GM12878 (cell line): ENCODE data around the gene ASTL. TPM values are rescaled to one million over a fixed set of nuclear protein-coding genes. Genes with fewer than 3 reads are reported as not detected.

ENCODE experiments used
- CHD1 ChIP-seq: IDR thresholded peaks from 2 replicates; pipeline ENCODE4 v1.6.1; 2012; ENCODE audit warnings: low read depth, low read length, improper control_type of control experiment
- EED ChIP-seq: sonication (generic); IDR thresholded peaks from 2 replicates; pipeline ENCODE4 v1.6.1; 2016; ENCODE audit warnings: antibody characterized with exemption, low read depth
- GATAD2B ChIP-seq: fragments of 450-650 bp; conservative IDR thresholded peaks from 2 replicates; pipeline ENCODE4 v1.6.1; 2017; ENCODE audit warnings: low read depth, mild to moderate bottlenecking, moderate library complexity
- NR2F1 ChIP-seq: fragments of 450-650 bp; conservative IDR thresholded peaks from 2 replicates; pipeline ENCODE4 v1.6.1; 2017; ENCODE audit warnings: mild to moderate bottlenecking
- POLR2AphosphoS5 ChIP-seq: IDR thresholded peaks from 2 replicates; pipeline ENCODE4 v1.6.1; 2011; ENCODE audit warnings: mild to moderate bottlenecking, low read length, inconsistent platforms
- RAD21 ChIP-seq: IDR thresholded peaks from 2 replicates; pipeline ENCODE4 v1.6.1; 2011; ENCODE audit warnings: mild to moderate bottlenecking, low read depth, low read length, moderate library complexity; ENCODE audit not compliant: insufficient read depth
- SIX5 ChIP-seq: IDR thresholded peaks from 2 replicates; pipeline ENCODE4 v1.6.1; 2011; ENCODE audit warnings: mild to moderate bottlenecking, low read depth, low read length, moderate library complexity; ENCODE audit not compliant: severe bottlenecking
- SMAD1 ChIP-seq: fragments of 450-650 bp; IDR thresholded peaks from 2 replicates; pipeline ENCODE4 v1.6.1; 2018; ENCODE audit warnings: mild to moderate bottlenecking, low read depth; ENCODE audit not compliant: partially characterized antibody
- SMARCA5 ChIP-seq: fragments of 450-650 bp; IDR thresholded peaks from 2 replicates; pipeline ENCODE4 v1.6.1; 2017; ENCODE audit warnings: mild to moderate bottlenecking
- SREBF1 ChIP-seq: IDR thresholded peaks from 2 replicates; pipeline ENCODE4 v1.6.1; 2012; ENCODE audit warnings: mild to moderate bottlenecking, low read length
- SREBF2 ChIP-seq: IDR thresholded peaks from 2 replicates; pipeline ENCODE4 v1.6.1; 2012; ENCODE audit warnings: mild to moderate bottlenecking, low read length
- STAT3 ChIP-seq: IDR thresholded peaks from 2 replicates; pipeline ENCODE4 v1.6.1; 2011; ENCODE audit warnings: low read depth, low read length, improper control_type of control experiment
- TAF1 ChIP-seq: IDR thresholded peaks from 2 replicates; pipeline ENCODE4 v1.6.1; 2011; ENCODE audit warnings: mild to moderate bottlenecking, low read depth, low read length, borderline replicate concordance
- WRNIP1 ChIP-seq: IDR thresholded peaks from 2 replicates; pipeline ENCODE4 v1.6.1; 2011; ENCODE audit warnings: low read depth, low read length, improper control_type of control experiment, borderline replicate concordance
- YBX1 ChIP-seq: fragments of 450-650 bp; IDR thresholded peaks from 2 replicates; pipeline ENCODE4 v1.6.1; 2016; ENCODE audit warnings: antibody characterized with exemption
- ZBED1 ChIP-seq: IDR thresholded peaks from 2 replicates; pipeline ENCODE4 v1.6.1; 2016; ENCODE audit warnings: borderline replicate concordance
- ZBTB40 ChIP-seq: fragments of 450-650 bp; IDR thresholded peaks from 2 replicates; pipeline ENCODE4 v1.6.1; 2016; ENCODE audit warnings: mild to moderate bottlenecking, moderate library complexity, borderline replicate concordance
- ZNF207 ChIP-seq: fragments of 450-650 bp; IDR thresholded peaks from 2 replicates; pipeline ENCODE4 v1.6.1; 2014; ENCODE audit warnings: antibody characterized with exemption, mild to moderate bottlenecking, borderline replicate concordance
- polyA plus RNA-seq, 11 experiments: library from polyadenylated mRNA; depleted of rRNA in 4 of 11; unstranded in 6 of 11; stranded (reverse) in 5 of 11; fragments of >200 nt; fragmentation: Nextera tagmentation in 4 of 11; fragmentation: Illumina TruSeq in 1 of 11; extraction: Ambion mirVana in 4 of 11; extraction: Trizol in 1 of 11; gene quantifications; 1 replicate in 1 of 11; 2 replicates in 10 of 11; pipeline versions ENCODE4 v1.2.1 to v1.2.3, GENCODE V29; 2011 to 2016; ENCODE audit warnings: inconsistent platforms in 2 of 11, missing spikeins in 2 of 11, low read depth in 1 of 11
- total RNA-seq, 4 experiments: library from RNA; depleted of rRNA in 3 of 4; stranded (reverse); fragments of >200 nt in 3 of 4; fragmentation: Illumina TruSeq in 1 of 4; extraction: Trizol in 1 of 4; gene quantifications; 2 replicates each; pipeline versions ENCODE4 v1.2.1 to v1.2.3, GENCODE V29; 2013 to 2021
- TF ChIP-seq, protein P1 (sequence below): fragments of 450-650 bp; IDR thresholded peaks from 2 replicates; pipeline ENCODE4 v1.6.1; 2017; ENCODE audit warnings: antibody characterized with exemption, mild to moderate bottlenecking, moderate library complexity
- TF ChIP-seq, protein P2 (sequence below): fragments of 450-650 bp; conservative IDR thresholded peaks from 2 replicates; pipeline ENCODE4 v1.6.1; 2017; ENCODE audit warnings: mild to moderate bottlenecking, moderate library complexity
- TF ChIP-seq, protein P3 (sequence below): IDR thresholded peaks from 2 replicates; pipeline ENCODE4 v1.6.1; 2011; ENCODE audit warnings: low read depth, mild to moderate bottlenecking, low read length, moderate library complexity, borderline replicate concordance; ENCODE audit errors: extremely low read depth

The ASTL gene
- total and polyA plus RNA-seq, 10 of the 15 experiments (the other 5 are each of a cell fraction or from before 2014, with no cell fraction given), result 0.18 to 1.0 (median 0.38) TPM; not detected in 4

GRCh38 chr2:96116879-96117533 lies 21.3 kb downstream of the ASTL start (continued):
- TF ChIP-seq ZBED1 (no peak), YBX1 (no peak), SREBF2 (no peak), EED (no peak), ZNF207 (0 out of 2 replicates have a peak, but pooled peaks have one; percentile 67), SREBF1 (no peak), RAD21 (peak; percentile 76), SMARCA5 (peak; percentile 85; the same call in 1 of the 2 replicates), POLR2AphosphoS5 (no peak), GATAD2B (peak; percentile 60; the same call in 1 of the 2 replicates), ZBTB40 (no peak), SMAD1 (no peak), STAT3 (no peak), WRNIP1 (no peak), NR2F1 (peak; percentile 64), CHD1 (no peak), SIX5 (no peak), TAF1 (no peak)
- TF ChIP-seq, protein P1, sequence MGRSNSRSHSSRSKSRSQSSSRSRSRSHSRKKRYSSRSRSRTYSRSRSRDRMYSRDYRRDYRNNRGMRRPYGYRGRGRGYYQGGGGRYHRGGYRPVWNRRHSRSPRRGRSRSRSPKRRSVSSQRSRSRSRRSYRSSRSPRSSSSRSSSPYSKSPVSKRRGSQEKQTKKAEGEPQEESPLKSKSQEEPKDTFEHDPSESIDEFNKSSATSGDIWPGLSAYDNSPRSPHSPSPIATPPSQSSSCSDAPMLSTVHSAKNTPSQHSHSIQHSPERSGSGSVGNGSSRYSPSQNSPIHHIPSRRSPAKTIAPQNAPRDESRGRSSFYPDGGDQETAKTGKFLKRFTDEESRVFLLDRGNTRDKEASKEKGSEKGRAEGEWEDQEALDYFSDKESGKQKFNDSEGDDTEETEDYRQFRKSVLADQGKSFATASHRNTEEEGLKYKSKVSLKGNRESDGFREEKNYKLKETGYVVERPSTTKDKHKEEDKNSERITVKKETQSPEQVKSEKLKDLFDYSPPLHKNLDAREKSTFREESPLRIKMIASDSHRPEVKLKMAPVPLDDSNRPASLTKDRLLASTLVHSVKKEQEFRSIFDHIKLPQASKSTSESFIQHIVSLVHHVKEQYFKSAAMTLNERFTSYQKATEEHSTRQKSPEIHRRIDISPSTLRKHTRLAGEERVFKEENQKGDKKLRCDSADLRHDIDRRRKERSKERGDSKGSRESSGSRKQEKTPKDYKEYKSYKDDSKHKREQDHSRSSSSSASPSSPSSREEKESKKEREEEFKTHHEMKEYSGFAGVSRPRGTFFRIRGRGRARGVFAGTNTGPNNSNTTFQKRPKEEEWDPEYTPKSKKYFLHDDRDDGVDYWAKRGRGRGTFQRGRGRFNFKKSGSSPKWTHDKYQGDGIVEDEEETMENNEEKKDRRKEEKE, result no peak
- TF ChIP-seq, protein P2, sequence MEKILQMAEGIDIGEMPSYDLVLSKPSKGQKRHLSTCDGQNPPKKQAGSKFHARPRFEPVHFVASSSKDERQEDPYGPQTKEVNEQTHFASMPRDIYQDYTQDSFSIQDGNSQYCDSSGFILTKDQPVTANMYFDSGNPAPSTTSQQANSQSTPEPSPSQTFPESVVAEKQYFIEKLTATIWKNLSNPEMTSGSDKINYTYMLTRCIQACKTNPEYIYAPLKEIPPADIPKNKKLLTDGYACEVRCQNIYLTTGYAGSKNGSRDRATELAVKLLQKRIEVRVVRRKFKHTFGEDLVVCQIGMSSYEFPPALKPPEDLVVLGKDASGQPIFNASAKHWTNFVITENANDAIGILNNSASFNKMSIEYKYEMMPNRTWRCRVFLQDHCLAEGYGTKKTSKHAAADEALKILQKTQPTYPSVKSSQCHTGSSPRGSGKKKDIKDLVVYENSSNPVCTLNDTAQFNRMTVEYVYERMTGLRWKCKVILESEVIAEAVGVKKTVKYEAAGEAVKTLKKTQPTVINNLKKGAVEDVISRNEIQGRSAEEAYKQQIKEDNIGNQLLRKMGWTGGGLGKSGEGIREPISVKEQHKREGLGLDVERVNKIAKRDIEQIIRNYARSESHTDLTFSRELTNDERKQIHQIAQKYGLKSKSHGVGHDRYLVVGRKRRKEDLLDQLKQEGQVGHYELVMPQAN, result no peak; the same call in 1 of the 2 replicates
- TF ChIP-seq, protein P3, sequence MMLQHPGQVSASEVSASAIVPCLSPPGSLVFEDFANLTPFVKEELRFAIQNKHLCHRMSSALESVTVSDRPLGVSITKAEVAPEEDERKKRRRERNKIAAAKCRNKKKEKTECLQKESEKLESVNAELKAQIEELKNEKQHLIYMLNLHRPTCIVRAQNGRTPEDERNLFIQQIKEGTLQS, result no peak
